DMS79 (cell line): ENCODE measurements around the gene PASK.

ENCODE experiments used
- DNase-seq: peaks from one replicate; lab custom pipeline; 2025; lab: John Stamatoyannopoulos, UW

The PASK gene

GRCh38 chr2:241065355-241065803 lies 83.9 kb downstream of the PASK start:
- no peak for DNase-seq

GRCh38 chr2:241064802-241065354 lies 84.4 kb downstream of the PASK start:
- no peak for DNase-seq

GRCh38 chr2:241064008-241064801 lies 85.1 kb downstream of the PASK start:
- DNase-seq, result no peak

GRCh38 chr2:241063587-241063986 lies 85.7 kb downstream of the PASK start:
- DNase-seq, result no peak

GRCh38 chr2:241063093-241063551 lies 86.2 kb downstream of the PASK start:
- no peak for DNase-seq

- DNase-seq, result no peak
Observed at GRCh38 chr2:241062389-241063092, 86.7 kb downstream of the PASK start.

- DNase-seq, result no peak
Observed at GRCh38 chr2:241061275-241061674, 88.0 kb downstream of the PASK start.
